Prostate gland (tissue), 2 donors: ENCODE measurements around the gene TSHZ1. TPM values are rescaled to one million over a fixed set of nuclear protein-coding genes. Genes with fewer than 3 reads are reported as not detected.

Experiments used
- DNase-seq: peaks from one replicate; pipeline ENCODE4 v3.0.0-alpha.2; 2019; ENCODE audit warnings: low spot score
- H3K27ac ChIP-seq, 2 donors: fragments of 200-600 bp; sonication (generic); 2 replicates each; pipeline ENCODE4 v1.5.1; 2017 to 2019
- H3K27me3 ChIP-seq: fragments of 200-600 bp; sonication (generic); replicated peaks from 2 replicates; pipeline ENCODE4 v1.5.1; 2019; ENCODE audit not compliant: insufficient read depth
- H3K36me3 ChIP-seq, 2 donors: fragments of 200-600 bp; sonication (generic); 1 replicate in 1 of 2; 2 replicates in 1 of 2; pipeline versions ENCODE4 v1.5.1 to v1.8.1; 2017 to 2019
- H3K4me1 ChIP-seq: fragments of 200-600 bp; sonication (generic); replicated peaks from 2 replicates; pipeline ENCODE4 v1.5.1; 2019
- H3K4me3 ChIP-seq, 2 donors: fragments of 200-600 bp; sonication (generic); 2 replicates each; pipeline ENCODE4 v1.5.1; 2017 to 2019
- H3K9me3 ChIP-seq: fragments of 200-600 bp; sonication (generic); 2 replicates; pipeline ENCODE4 v1.5.1; 2017
- CTCF ChIP-seq, 4 experiments: fragments of 200-600 bp in 2 of 4; fragments of 450-650 bp in 2 of 4; sonication (generic) in 2 of 4; IDR thresholded peaks; 1 replicate in 3 of 4; 2 replicates in 1 of 4; pipeline ENCODE4 v1.5.1; 2016 to 2019; ENCODE audit warnings: antibody characterized with exemption in 4 of 4, mild to moderate bottlenecking in 2 of 4, moderate library complexity in 2 of 4
- POLR2A ChIP-seq: fragments of 450-650 bp; IDR thresholded peaks from one replicate; pipeline ENCODE4 v1.6.1; 2016; ENCODE audit warnings: antibody characterized with exemption, mild to moderate bottlenecking
- POLR2AphosphoS5 ChIP-seq: sonication (generic); formaldehyde crosslinking; IDR thresholded peaks from one replicate; pipeline ENCODE4 v1.6.1; 2017; ENCODE audit warnings: antibody characterized with exemption
- WGBS: methylation state at CpG from one replicate; pipeline ENCODE4 v1.1.5; 2018; 5-methylcytosine and 5-hydroxymethylcytosine counted together
- intact Hi-C: fragments of 100-400 bp; cut with DNase I; formaldehyde crosslinking; loops from one replicate; pipeline ENCODE4 v1.14.2; 2022
- total RNA-seq, 2 donors: library from RNA; depleted of rRNA; stranded (reverse); fragments of >200 nt; gene quantifications; one replicate each; pipeline ENCODE4 v1.1.0, GENCODE V29; 2016

The TSHZ1 gene
- total RNA-seq, 2 donors from 2014 or later = 18.2 to 48.6 TPM

- intact Hi-C loops = no loop called here
- H3K27me3 ChIP-seq = no peaks in the 10 kb centered on the region
- H3K4me1 ChIP-seq = peaks cover 2% of the 10 kb centered on the region
- no peak overlapping the region for H3K4me3 ChIP-seq
- 41% methylated on average over 12 of the region's 12 CpGs for WGBS
- TF ChIP-seq POLR2A (no peak), CTCF (IDR thresholded peaks at IDR 0.05) (no peak), POLR2AphosphoS5 (no peak)
- no peaks in the 10 kb centered on the region for H3K36me3 ChIP-seq
- H3K9me3 ChIP-seq = no peaks in the 10 kb centered on the region
- no peak overlapping the region for H3K27ac ChIP-seq
- no peak for DNase-seq
Observed at GRCh38 chr18:75220551-75221355, 10.2 kb downstream of the TSHZ1 start.

- Histone ChIP-seq H3K27ac (no peak overlapping the region), H3K4me1 (peaks cover 2% of the 10 kb centered on the region), H3K27me3 (no peaks in the 10 kb centered on the region), H3K36me3 (no peaks in the 10 kb centered on the region), H3K4me3 (no peak overlapping the region), H3K9me3 (no peaks in the 10 kb centered on the region)
- TF ChIP-seq POLR2AphosphoS5 (no peak), POLR2A (no peak), CTCF (IDR thresholded peaks at IDR 0.05) (no peak)
- no peak for DNase-seq
- intact Hi-C loops = no loop called here
- WGBS = 35% methylated on average over 1 of the region's 1 CpG
Observed at GRCh38 chr18:75221397-75221796, 10.8 kb downstream of the TSHZ1 start.

- no peak for TF ChIP-seq POLR2AphosphoS5
- TF ChIP-seq POLR2A = no peak
- TF ChIP-seq CTCF (IDR thresholded peaks at IDR 0.05) = no peak
- WGBS = 84% methylated on average over 7 of the region's 7 CpGs
- no peaks in the 10 kb centered on the region for H3K27me3 ChIP-seq
- H3K4me1 ChIP-seq = peaks cover 2% of the 10 kb centered on the region
- H3K36me3 ChIP-seq = no peaks in the 10 kb centered on the region
- intact Hi-C loops = no loop called here
- H3K9me3 ChIP-seq = no peaks in the 10 kb centered on the region
- H3K27ac ChIP-seq = no peak overlapping the region
- no peak overlapping the region for H3K4me3 ChIP-seq
- no peak for DNase-seq
Observed at GRCh38 chr18:75221897-75222296, 11.3 kb downstream of the TSHZ1 start.

GRCh38 chr18:75222407-75222806, 11.8 kb downstream of the TSHZ1 start:
- Histone ChIP-seq H3K36me3 (no peaks in the 10 kb centered on the region), H3K4me1 (peaks cover 2% of the 10 kb centered on the region), H3K9me3 (no peaks in the 10 kb centered on the region), H3K27ac (no peak overlapping the region), H3K4me3 (no peak overlapping the region), H3K27me3 (no peaks in the 10 kb centered on the region)
- 85% methylated on average over 10 of the region's 10 CpGs for WGBS
- DNase-seq = no peak
- no peak for TF ChIP-seq CTCF (IDR thresholded peaks at IDR 0.05)
- TF ChIP-seq POLR2A = no peak
- no peak for TF ChIP-seq POLR2AphosphoS5
- intact Hi-C loops = no loop called here
